WERI-Rb-1 (cell line): ENCODE results near the gene FAM200C.

Experiments used
- DNase-seq: peaks from one replicate; pipeline ENCODE4 v3.0.0-alpha.2; 2020
- H3K27ac ChIP-seq: fragments of 250-450 bp; sonication (Bioruptor Pico); 2 replicates; pipeline ENCODE4 v1.5.1; 2020; ENCODE audit warnings: mild to moderate bottlenecking, moderate library complexity
- H3K27me3 ChIP-seq: fragments of 250-450 bp; sonication (Bioruptor Pico); 2 replicates; pipeline ENCODE4 v1.5.1; 2021; ENCODE audit warnings: mild to moderate bottlenecking, low read depth, moderate library complexity; ENCODE audit not compliant: insufficient read depth, severe bottlenecking
- H3K36me3 ChIP-seq: fragments of 250-450 bp; sonication (Bioruptor Pico); 2 replicates; pipeline ENCODE4 v1.5.1; 2020; ENCODE audit warnings: mild to moderate bottlenecking, moderate library complexity
- H3K4me3 ChIP-seq: 2 replicates; pipeline ENCODE4 v1.5.1; 2011; ENCODE audit warnings: low read depth, mild to moderate bottlenecking, control low read depth, low read length
- H3K9me3 ChIP-seq: fragments of 250-450 bp; sonication (Bioruptor Pico); 2 replicates; pipeline ENCODE4 v1.5.1; 2021; ENCODE audit warnings: mild to moderate bottlenecking, moderate library complexity; ENCODE audit not compliant: severe bottlenecking
- CTCF ChIP-seq: IDR thresholded peaks from 2 replicates; pipeline ENCODE4 v1.5.1; 2011; ENCODE audit warnings: low read depth, mild to moderate bottlenecking, control low read depth, inconsistent platforms, low read length

The FAM200C gene

DNA sequence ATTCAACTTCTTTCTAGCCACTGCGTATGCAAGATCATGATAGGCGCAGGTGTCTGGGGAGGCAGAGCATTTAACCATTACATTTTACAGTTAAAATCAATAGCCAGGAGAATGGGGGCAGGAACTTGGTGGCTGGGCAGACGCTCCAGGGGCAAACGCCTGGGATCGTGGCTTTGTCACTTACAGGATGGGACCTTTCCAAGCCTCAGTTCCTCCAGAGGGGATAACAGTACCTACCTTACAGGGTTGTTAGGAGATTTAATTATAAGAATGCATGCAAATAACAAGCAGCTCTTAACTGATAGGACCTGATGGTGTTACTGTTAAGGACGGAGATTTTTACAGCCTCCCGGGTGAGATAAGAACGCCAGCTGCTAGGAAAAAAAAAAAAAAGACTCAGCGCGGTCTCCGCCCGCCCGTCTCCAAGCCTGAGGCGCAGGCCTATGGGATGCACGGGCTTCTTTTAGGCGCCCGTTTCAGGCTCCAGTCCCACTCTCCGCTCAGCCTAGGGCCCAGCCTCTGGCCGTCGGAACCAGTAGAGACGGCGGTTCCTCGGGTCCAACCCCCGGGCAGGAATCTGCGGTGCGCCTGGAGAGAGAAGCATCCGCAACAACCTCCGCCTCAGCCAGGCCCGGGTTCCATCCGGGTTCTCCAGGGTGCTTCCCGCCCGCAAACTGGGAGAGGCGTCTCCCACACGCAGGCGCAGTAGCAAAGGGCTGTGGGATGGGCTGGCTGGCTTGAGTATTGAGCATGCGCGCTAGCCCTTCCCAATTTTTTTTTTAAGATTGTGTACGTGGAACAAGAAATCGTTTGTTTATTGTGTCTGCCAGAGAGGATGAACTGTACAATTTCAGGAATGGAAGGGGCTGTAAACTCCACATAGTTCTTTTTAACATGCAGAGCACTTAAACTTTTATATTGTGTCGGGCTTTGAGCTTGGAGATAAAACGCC, at the start of gene FAM200C:
TSS of gene FAM200C (minus strand) at position 653 of the 952 bp plus-strand sequence. CDS start 4,564 bp downstream, outside the sequence.
- H3K4me3 ChIP-seq = peak within 1 kb of the TSS; percentile 91
- peak within 1 kb of the TSS; percentile 98 for H3K27ac ChIP-seq
- no peaks in the 10 kb centered on the region for H3K27me3 ChIP-seq

GRCh38 chr5:160449458-160449857, 49.6 kb upstream of the FAM200C start:
- Histone ChIP-seq H3K27ac (no peak overlapping the region), H3K27me3 (no peaks in the 10 kb centered on the region), H3K4me3 (no peak overlapping the region), H3K9me3 (peaks cover 9% of the 10 kb centered on the region), H3K36me3 (no peaks in the 10 kb centered on the region)
- no peak for DNase-seq
- no peak for TF ChIP-seq CTCF

More for the DNA sequence above, at the start of gene FAM200C:
- TF ChIP-seq CTCF = no peak
- H3K9me3 ChIP-seq = no peaks in the 10 kb centered on the region
- H3K36me3 ChIP-seq = peaks cover 31% of the 10 kb centered on the region
- DNase-seq = peak; percentile 95

DNA sequence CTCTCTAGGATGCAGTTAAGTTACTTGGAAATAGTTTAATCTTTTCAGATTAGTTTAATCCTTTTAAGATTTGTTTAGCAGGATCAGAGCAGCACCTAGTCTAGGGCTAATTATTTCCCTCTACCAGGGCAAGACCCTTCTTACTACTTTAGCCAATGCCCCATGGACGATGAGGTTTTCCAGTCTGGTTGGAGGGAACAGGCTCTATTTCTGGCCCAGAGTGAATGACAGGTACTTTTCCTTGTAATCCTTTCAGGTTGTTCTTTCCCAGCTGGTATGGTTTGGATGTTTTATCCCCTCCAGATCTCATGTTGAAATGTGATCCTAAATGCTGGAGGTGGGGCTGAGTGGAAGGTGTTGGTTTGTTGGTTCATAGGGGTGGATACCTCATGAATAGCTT, 49.0 kb upstream of the FAM200C start:
- TF ChIP-seq CTCF = no peak
- Histone ChIP-seq H3K27me3 (no peaks in the 10 kb centered on the region), H3K4me3 (no peak overlapping the region), H3K9me3 (peaks cover 9% of the 10 kb centered on the region), H3K36me3 (no peaks in the 10 kb centered on the region), H3K27ac (peak overlapping the region; percentile 30; the same call in 1 of the 2 replicates)
- DNase-seq = peak; percentile 83

DNA sequence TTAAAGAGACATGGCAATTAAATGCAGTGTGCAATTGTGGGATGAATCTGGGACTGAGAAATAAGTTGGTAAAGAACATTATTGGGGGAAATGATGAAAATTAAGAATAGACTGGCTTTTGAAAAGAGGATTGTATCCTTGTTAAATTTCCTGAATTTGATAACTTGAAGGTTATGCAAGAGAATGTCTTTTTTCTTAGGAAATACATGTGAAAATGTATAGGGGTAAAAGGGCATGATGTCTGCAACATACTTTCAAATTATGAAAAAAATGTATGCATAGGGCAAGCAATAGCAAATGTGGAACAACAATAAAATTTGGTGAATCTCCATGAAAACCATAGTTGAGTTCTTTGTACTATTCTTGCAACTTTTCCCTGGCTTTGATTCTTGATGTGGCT, 45.9 kb upstream of the FAM200C start:
- TF ChIP-seq CTCF = no peak
- H3K27ac ChIP-seq = peak overlapping the region; percentile 77
- peak overlapping the region; percentile 13 for H3K4me3 ChIP-seq
- no peaks in the 10 kb centered on the region for H3K36me3 ChIP-seq
- no peaks in the 10 kb centered on the region for H3K27me3 ChIP-seq
- peaks cover 9% of the 10 kb centered on the region for H3K9me3 ChIP-seq
- no peak for DNase-seq

- DNase-seq = no peak
- Histone ChIP-seq H3K9me3 (peaks cover 9% of the 10 kb centered on the region), H3K4me3 (no peak overlapping the region), H3K27ac (peak overlapping the region; percentile 77), H3K36me3 (no peaks in the 10 kb centered on the region), H3K27me3 (no peaks in the 10 kb centered on the region)
- no peak for TF ChIP-seq CTCF
Observed at GRCh38 chr5:160445132-160445531, 45.3 kb upstream of the FAM200C start.

DNA sequence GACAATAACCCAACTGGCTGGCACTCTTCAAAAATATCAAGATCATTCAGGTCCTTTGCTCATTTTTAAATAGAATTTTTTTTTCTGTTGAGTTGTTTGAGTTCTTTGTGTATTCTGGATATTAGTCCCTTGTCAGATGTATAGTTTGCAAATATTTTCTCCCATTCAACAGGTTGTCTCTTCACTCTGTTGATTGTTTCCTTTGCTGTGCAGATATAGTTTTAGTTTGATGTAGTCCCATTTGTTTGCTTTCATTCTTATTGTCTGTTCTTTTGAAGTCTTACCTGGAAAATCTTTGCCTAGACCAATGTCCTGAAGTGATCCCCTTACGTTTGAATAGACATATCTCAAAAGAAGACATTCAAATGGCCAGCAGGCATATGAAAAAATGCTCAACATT, 44.6 kb upstream of the FAM200C start:
- no peak for TF ChIP-seq CTCF
- Histone ChIP-seq H3K36me3 (no peaks in the 10 kb centered on the region), H3K9me3 (peaks cover 9% of the 10 kb centered on the region), H3K4me3 (no peak overlapping the region), H3K27me3 (no peaks in the 10 kb centered on the region), H3K27ac (no peak overlapping the region)
- no peak for DNase-seq
